Measurements from ENCODE around the gene CENPB.

The CENPB gene

GRCh38 chr20:3748073-3748472, 38.5 kb downstream of the CENPB start:
- no peak for DNase-seq (ENCODE audit: low spot score)

GRCh38 chr20:3747471-3747870, 39.1 kb downstream of the CENPB start:
- DNase-seq (ENCODE audit: low spot score): no peak

GRCh38 chr20:3745686-3746173, 40.8 kb downstream of the CENPB start:
- DNase-seq (ENCODE audit: low spot score): no peak

- DNase-seq (ENCODE audit: low spot score): no peak
Measured at GRCh38 chr20:3744806-3745685, 41.5 kb downstream of the CENPB start.

- no peak for DNase-seq (ENCODE audit: low spot score)
Measured at GRCh38 chr20:3744037-3744436, 42.5 kb downstream of the CENPB start.

GRCh38 chr20:3743251-3743650, 43.3 kb downstream of the CENPB start:
- no peak for DNase-seq (ENCODE audit: low spot score)

- DNase-seq (ENCODE audit: low spot score): no peak
Measured at GRCh38 chr20:3741836-3742458, 44.6 kb downstream of the CENPB start.

- DNase-seq (ENCODE audit: low spot score): no peak
Measured at GRCh38 chr20:3740615-3741301, 45.8 kb downstream of the CENPB start.

- no peak for DNase-seq (ENCODE audit: low spot score)
Measured at GRCh38 chr20:3739926-3740451, 46.6 kb downstream of the CENPB start.

- DNase-seq (ENCODE audit: low spot score): no peak
Measured at GRCh38 chr20:3739054-3739925, 47.2 kb downstream of the CENPB start.

GRCh38 chr20:3738111-3739053, 48.2 kb downstream of the CENPB start:
- DNase-seq (ENCODE audit: low spot score): no peak

- no peak for DNase-seq (ENCODE audit: low spot score)
Measured at GRCh38 chr20:3735768-3736167, 50.8 kb downstream of the CENPB start.

GRCh38 chr20:3734111-3734843, 52.3 kb downstream of the CENPB start:
- DNase-seq (ENCODE audit: low spot score): no peak
